Esophagus muscularis mucosa (tissue), 3 donors: ENCODE measurements around the gene IMMP1L.

Source experiments
- CTCF ChIP-seq, 3 experiments: fragments of 200-600 bp in 2 of 3; fragments of 450-650 bp in 1 of 3; sonication (generic) in 2 of 3; IDR thresholded peaks; one replicate each; pipeline ENCODE4 v1.5.1; 2017 to 2019; ENCODE audit warnings: antibody characterized with exemption in 3 of 3, mild to moderate bottlenecking in 2 of 3, moderate library complexity in 1 of 3
- POLR2A ChIP-seq: fragments of 450-650 bp; IDR thresholded peaks from one replicate; pipeline ENCODE4 v1.6.1; 2017; ENCODE audit warnings: antibody characterized with exemption, moderate library complexity, mild to moderate bottlenecking, low read depth

GRCh38 chr11:31417816-31418215 lies 91.6 kb downstream of the IMMP1L start:
- no peak for TF ChIP-seq CTCF (IDR thresholded peaks at IDR 0.05)
- TF ChIP-seq POLR2A: no peak
